GM12891 (cell line): ENCODE measurements around the gene TNNT1.

ENCODE experiments used
- PAX5 ChIP-seq: IDR thresholded peaks from 2 replicates; pipeline ENCODE4 v1.6.1; 2011; ENCODE audit warnings: low read length, moderate library complexity, mild to moderate bottlenecking; ENCODE audit not compliant: insufficient read depth, severe bottlenecking
- POLR2A ChIP-seq: IDR thresholded peaks from 2 replicates; pipeline ENCODE4 v1.6.1; 2011; ENCODE audit warnings: low read depth, low read length, control low read depth
- POLR2AphosphoS5 ChIP-seq: IDR thresholded peaks from 2 replicates; pipeline ENCODE4 v1.6.1; 2011; ENCODE audit warnings: low read depth, low read length, control low read depth
- SPI1 ChIP-seq: IDR thresholded peaks from 2 replicates; pipeline ENCODE4 v1.6.1; 2011; ENCODE audit warnings: low read depth, low read length, control low read depth
- TAF1 ChIP-seq: IDR thresholded peaks from 2 replicates; pipeline ENCODE4 v1.6.1; 2011; ENCODE audit warnings: low read depth, low read length, control low read depth

DNA sequence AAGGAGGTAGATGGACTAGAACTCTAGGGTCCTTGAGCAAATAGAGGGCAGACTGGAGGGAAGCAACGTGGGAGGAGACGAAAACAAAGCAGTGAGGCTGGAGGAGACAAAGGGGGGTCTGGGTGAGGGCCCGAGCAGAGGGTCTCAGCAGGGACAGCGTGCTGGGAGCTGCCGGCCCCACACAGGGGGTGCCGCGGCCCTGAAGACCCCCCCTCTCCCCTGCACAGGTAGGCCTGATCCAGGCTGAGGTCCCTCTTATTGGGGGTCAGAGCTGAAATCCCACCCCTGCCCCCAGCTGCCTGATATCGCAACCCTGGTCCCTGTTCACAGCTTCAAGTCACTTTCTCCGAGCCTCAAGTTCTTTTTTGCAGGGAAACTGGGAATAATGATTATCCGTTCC is 64.6 kb downstream of the TNNT1 start:
- no peak for TF ChIP-seq POLR2AphosphoS5
- TF ChIP-seq PAX5: no peak
- no peak for TF ChIP-seq POLR2A
- no peak for TF ChIP-seq TAF1
- no peak for TF ChIP-seq SPI1
